ENCODE data around the gene SLC29A4. TPM values are rescaled to one million over a fixed set of nuclear protein-coding genes. Genes with fewer than 3 reads are reported as not detected.

The SLC29A4 gene, protein sequence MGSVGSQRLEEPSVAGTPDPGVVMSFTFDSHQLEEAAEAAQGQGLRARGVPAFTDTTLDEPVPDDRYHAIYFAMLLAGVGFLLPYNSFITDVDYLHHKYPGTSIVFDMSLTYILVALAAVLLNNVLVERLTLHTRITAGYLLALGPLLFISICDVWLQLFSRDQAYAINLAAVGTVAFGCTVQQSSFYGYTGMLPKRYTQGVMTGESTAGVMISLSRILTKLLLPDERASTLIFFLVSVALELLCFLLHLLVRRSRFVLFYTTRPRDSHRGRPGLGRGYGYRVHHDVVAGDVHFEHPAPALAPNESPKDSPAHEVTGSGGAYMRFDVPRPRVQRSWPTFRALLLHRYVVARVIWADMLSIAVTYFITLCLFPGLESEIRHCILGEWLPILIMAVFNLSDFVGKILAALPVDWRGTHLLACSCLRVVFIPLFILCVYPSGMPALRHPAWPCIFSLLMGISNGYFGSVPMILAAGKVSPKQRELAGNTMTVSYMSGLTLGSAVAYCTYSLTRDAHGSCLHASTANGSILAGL
- total RNA-seq = 1 to 10 TPM; 2.4 to 8.2 (median 4.1) TPM
- 1 to 10 TPM; 2.7 to 6.5 (median 3.7) TPM for polyA plus RNA-seq
- long read RNA-seq, donor 1, full-length matches to known transcripts = 2 of 2 reads
- long read RNA-seq, donor 1, partial matches to known transcripts = 0 of 2 reads
- long read RNA-seq, donor 1, other reads (novel, unspliced or antisense) = 0 of 2 reads
- long read RNA-seq, donor 2, full-length matches to known transcripts = 3 of 16 reads
- long read RNA-seq, donor 2, partial matches to known transcripts = 8 of 16 reads
- long read RNA-seq, donor 2, other reads (novel, unspliced or antisense) = 5 of 16 reads
- long read RNA-seq, donor 3 = 0 reads
- long read RNA-seq, donor 4 = 0 reads
- long read RNA-seq, donor 5, partial matches to known transcripts = 20 of 20 reads
- long read RNA-seq, donor 5, other reads (novel, unspliced or antisense) = 0 of 20 reads
- long read RNA-seq, donor 6, full-length matches to known transcripts = 6 of 6 reads
- long read RNA-seq, donor 6, partial matches to known transcripts = 0 of 6 reads
- long read RNA-seq, donor 6, other reads (novel, unspliced or antisense) = 0 of 6 reads
- long read RNA-seq, donor 7, full-length matches to known transcripts = 1 of 6 reads
- long read RNA-seq, donor 7, partial matches to known transcripts = 5 of 6 reads
- long read RNA-seq, donor 7, other reads (novel, unspliced or antisense) = 0 of 6 reads
- long read RNA-seq, donor 8, partial matches to known transcripts = 5 of 12 reads
- long read RNA-seq, donor 8, other reads (novel, unspliced or antisense) = 7 of 12 reads
- long read RNA-seq, donor 9 = 0 reads
- long read RNA-seq, donor 10 = 0 reads

DNA sequence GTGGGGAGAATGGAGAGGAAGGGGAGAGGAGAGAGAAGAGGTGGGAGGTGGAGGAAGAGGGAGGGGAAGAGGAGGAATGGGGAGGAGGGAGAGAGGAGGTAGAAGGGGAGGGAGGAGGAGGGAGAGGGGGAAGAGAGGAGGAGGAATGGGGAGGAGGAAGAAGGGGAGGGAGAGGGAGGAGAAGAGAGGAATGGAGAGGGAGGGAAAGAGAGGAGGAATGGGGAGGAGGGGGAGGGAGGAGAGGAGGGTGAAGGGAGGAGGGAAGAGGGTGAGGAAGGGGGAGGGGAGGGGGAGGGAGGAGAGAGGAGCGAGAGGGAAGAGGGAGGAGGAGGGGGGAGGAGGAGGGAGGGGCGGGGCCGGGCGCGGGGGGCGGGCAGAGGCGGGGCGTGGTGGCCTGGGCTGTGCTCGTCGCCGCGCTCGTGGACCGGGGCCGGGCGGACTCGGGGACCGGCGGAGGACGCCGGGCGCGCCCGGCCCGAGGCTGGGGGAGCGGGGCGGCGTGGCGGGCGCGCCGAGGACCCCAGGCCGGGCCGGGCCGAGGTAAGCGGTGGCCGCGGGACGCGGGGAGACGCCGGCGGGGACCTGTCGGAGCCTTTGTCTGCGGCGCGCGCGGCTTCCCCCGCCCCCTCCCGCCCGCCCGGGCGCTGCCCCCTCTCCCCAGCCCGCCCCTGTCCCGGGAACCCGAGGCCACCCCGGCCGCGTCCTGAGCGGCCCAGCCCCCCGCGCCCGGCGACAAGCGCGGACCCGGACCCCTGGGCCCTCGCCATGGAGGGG lies at the start of gene SLC29A4:
TSS of gene SLC29A4 (plus strand) at position 401 of the 774 bp plus-strand sequence. CDS start 4,874 bp downstream, outside the sequence.
- WGBS, 5 donors = 0 to 1% (median 1%) methylated on average over 15 to 66 of the region's 69 CpGs; no CpG with 5 or more reads in 1 of the 5 donors
- Histone ChIP-seq H3K36me3 (no peaks in the 10 kb centered on the region), H3K4me3 (peak within 1 kb of the TSS; percentile 50 to 66 (median 56)), H3K27me3 (peaks cover 0 to 19% (median 9%) of the 10 kb centered on the region in 3 donors), H3K9me3 (no peaks in the 10 kb centered on the region), H3K4me1 (peaks cover 13 to 29% (median 18%) of the 10 kb centered on the region in 4 donors), H3K27ac (peak within 1 kb of the TSS in 2 of 5 donors; percentile 7 to 58)
- intact Hi-C loops (cut with DNase I; ENCODE audit: low total_unique reads) = no loop called here
- TF ChIP-seq POLR2A (IDR thresholded peaks at IDR 0.05) (no peak), EP300 (IDR thresholded peaks at IDR 0.05) (no peak), POLR2AphosphoS5 (IDR thresholded peaks at IDR 0.05) (no peak)
- TF ChIP-seq, protein P1, sequence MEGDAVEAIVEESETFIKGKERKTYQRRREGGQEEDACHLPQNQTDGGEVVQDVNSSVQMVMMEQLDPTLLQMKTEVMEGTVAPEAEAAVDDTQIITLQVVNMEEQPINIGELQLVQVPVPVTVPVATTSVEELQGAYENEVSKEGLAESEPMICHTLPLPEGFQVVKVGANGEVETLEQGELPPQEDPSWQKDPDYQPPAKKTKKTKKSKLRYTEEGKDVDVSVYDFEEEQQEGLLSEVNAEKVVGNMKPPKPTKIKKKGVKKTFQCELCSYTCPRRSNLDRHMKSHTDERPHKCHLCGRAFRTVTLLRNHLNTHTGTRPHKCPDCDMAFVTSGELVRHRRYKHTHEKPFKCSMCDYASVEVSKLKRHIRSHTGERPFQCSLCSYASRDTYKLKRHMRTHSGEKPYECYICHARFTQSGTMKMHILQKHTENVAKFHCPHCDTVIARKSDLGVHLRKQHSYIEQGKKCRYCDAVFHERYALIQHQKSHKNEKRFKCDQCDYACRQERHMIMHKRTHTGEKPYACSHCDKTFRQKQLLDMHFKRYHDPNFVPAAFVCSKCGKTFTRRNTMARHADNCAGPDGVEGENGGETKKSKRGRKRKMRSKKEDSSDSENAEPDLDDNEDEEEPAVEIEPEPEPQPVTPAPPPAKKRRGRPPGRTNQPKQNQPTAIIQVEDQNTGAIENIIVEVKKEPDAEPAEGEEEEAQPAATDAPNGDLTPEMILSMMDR (IDR thresholded peaks at IDR 0.05) = no peak
- peak; percentile 62 to 77 for DNase-seq

DNA sequence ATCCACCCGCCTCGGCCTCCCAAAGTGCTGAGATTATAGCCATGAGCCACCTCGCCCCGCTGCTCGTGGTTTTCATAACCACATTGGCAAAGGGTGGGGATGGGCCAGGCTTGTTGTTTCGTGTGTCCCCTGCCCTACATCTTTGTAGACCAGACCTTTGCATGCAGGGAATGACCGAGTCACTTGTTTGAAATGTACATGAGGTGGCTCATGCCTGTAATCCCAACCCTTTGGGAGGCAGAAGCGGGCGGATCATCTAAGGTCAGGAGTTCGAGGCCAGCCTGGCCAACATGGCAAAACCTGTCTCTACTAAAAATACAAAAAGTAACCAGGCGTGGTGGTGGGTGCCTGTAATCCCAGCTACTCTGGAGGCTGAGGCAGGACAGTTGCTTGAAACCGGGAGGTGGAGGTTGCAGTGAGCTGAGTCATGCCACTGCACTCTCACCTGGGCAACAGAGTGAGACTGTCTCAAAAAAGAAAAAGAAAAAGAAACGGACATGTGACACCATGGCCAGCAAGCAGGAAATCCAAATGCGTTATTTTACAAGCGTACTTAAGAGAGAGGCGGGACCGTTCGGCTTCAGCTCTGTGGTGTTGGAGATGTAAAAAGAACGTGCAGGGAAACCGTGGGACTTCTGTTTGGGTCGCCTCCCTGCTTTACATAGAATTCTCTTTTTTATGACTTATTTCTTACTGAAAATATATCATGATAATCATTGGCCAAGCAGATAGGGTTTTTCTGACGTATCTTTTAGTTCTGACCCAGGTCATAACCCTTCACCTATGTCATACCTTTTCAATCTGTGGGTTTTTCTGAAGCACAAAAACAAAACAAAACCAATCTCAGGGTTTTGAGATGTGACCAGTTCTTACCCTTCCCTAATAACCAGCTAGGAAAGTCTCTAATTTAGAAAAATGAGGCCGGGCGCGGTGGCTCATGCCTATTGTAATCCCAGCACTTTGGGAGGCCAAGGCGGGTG lies 47.6 kb upstream of the SLC29A4 start:
- Histone ChIP-seq H3K36me3 (peaks cover 14 to 35% (median 33%) of the 10 kb centered on the region in 4 donors), H3K27me3 (no peaks in the 10 kb centered on the region), H3K4me1 (peaks cover 3 to 26% (median 7%) of the 10 kb centered on the region in 4 donors), H3K27ac (no peak overlapping the region), H3K9me3 (no peaks in the 10 kb centered on the region), H3K4me3 (no peak overlapping the region)
- TF ChIP-seq, protein P1 (IDR thresholded peaks at IDR 0.05) = no peak
- TF ChIP-seq EP300 (IDR thresholded peaks at IDR 0.05) = no peak
- TF ChIP-seq POLR2AphosphoS5 (IDR thresholded peaks at IDR 0.05) = no peak
- TF ChIP-seq POLR2A (IDR thresholded peaks at IDR 0.05) = no peak
- intact Hi-C loops (cut with DNase I; ENCODE audit: low total_unique reads) = no loop called here
- WGBS, 5 donors = 54 to 64% (median 60%) methylated on average over 26 of the region's 26 CpGs
- peak in 1 of 2 donors; percentile 48 for DNase-seq

DNA sequence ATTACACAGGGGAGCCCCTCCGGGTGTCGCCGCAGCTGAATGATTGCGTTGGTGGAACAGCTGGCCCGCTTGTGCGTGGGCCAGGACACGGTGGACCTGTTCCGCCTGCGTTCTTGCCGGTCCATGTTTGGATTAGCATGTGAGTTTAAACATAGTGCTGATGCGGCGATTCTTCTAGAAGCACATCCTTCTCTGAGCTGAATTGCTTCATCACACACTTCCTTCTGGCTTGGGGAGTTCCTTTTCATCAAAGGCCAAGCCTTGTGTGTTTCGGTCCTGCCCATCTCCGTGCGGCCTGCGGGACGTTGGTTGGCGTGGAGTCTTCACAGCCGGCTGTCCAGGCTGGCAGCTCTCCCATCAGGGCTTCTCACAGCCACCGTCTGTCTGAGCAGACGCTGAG lies 45.5 kb upstream of the SLC29A4 start:
- WGBS, 5 donors = 42 to 66% (median 59%) methylated on average over 20 to 21 of the region's 21 CpGs
- peak; percentile 42 to 71 for DNase-seq
- intact Hi-C loops (cut with DNase I; ENCODE audit: low total_unique reads) = no loop called here

More for the DNA sequence above, 45.5 kb upstream of the SLC29A4 start:
- peaks cover 0 to 14% (median 12%) of the 10 kb centered on the region in 4 donors for H3K36me3 ChIP-seq
- H3K27me3 ChIP-seq = no peaks in the 10 kb centered on the region
- no peaks in the 10 kb centered on the region for H3K9me3 ChIP-seq
- peaks cover 9 to 26% (median 18%) of the 10 kb centered on the region in 4 donors for H3K4me1 ChIP-seq
- peak overlapping the region in 1 of 4 donors; percentile 13 for H3K4me3 ChIP-seq
- TF ChIP-seq EP300 (IDR thresholded peaks at IDR 0.05) = no peak
- TF ChIP-seq POLR2A (IDR thresholded peaks at IDR 0.05) = no peak
- TF ChIP-seq, protein P1 (IDR thresholded peaks at IDR 0.05) = no peak
- TF ChIP-seq POLR2AphosphoS5 (IDR thresholded peaks at IDR 0.05) = peak in 2 of 3 donors; percentile 12 to 52
- H3K27ac ChIP-seq = peak overlapping the region in 3 of 5 donors; percentile 38 to 62 (median 52)

Data from stomach (tissue), 19 donors.